Measurements from ENCODE around the gene GNGT1.

GNGT1 gene

DNA sequence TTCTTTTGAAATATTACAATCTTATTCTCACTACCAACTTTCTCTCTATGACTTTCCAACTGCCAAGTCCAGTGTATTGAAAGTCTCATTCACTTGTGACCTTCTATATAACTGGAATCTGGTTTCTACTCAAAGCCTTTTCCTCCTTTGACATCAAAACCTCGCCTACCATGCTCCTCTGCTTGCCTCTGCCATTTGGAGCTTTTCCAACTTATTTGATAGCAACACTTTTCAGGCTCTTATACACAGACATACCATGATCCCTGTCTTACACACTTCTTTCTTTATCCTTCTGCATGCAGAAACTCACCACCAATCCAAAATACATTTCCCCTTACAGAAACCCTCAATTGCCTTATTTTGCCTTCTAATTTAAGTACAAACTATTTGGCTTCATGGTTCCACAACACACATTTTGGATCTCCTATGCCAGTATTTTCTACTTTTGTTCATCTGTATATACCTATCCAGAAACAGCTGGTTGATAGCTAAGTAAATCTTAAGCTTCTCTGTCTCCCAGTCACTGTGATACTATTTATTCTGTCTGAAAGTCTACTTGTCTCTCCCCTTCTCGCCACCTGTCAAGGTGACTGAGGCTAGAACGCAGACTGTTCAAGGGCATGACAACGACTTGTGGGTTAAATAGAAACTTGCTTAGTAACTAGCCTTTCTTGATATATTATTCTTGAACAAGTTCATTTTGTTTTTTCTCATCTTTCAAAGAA, 37.6 kb downstream of the GNGT1 start:
- DNase-seq (ENCODE audit: low read depth in 2 of 2), result no peak

DNA sequence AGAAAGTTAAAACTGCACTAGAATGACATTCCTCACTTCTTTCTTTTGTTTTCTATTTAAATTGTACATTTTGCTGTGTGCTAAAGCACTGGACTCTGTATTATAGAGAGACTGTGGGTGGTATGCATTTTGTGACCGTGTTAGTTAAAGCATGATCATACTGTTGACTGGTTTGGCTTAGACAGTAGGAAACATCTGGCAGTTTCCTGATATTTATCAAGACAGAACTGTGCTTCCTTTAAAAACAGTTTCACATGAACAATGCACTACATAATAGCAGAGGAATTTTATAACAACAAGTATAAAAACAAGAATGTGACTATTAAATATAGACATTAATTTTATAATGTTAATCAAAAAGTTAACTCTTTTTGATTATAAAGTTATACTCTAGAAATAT, 38.3 kb downstream of the GNGT1 start:
- DNase-seq (ENCODE audit: low read depth in 2 of 2), result no peak

- DNase-seq (ENCODE audit: low read depth in 2 of 2), result no peak
Observed at GRCh38 chr7:93945083-93945482, 38.7 kb downstream of the GNGT1 start.

GRCh38 chr7:93945756-93946535, 39.6 kb downstream of the GNGT1 start:
- no peak for DNase-seq (ENCODE audit: low read depth in 2 of 2)

- DNase-seq (ENCODE audit: low read depth in 2 of 2), result no peak
Observed at GRCh38 chr7:93948106-93948505, 41.7 kb downstream of the GNGT1 start.

DNA sequence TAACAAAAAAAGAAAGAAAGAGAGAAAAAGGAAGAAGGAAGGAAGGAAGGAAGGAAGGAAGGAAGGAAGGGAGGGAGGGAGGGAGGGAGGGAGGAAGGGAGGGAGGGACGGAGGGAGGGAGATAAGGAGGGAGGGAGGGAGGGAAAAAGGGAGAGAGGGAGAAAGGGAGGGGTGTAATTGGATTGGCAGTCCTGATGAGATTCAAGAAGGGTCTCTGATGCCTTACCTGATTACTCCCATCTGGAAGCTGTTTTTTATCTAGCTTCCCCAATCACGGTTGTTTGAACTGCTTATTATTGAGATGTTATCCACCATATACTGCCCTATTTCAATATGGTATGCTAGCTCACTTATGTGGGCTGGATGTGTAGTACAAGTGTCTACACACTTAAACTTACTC, 42.5 kb downstream of the GNGT1 start:
- no peak for DNase-seq (ENCODE audit: low read depth in 2 of 2)

GRCh38 chr7:93949423-93949822, 43.1 kb downstream of the GNGT1 start:
- DNase-seq (ENCODE audit: low read depth in 2 of 2), result no peak

DNA sequence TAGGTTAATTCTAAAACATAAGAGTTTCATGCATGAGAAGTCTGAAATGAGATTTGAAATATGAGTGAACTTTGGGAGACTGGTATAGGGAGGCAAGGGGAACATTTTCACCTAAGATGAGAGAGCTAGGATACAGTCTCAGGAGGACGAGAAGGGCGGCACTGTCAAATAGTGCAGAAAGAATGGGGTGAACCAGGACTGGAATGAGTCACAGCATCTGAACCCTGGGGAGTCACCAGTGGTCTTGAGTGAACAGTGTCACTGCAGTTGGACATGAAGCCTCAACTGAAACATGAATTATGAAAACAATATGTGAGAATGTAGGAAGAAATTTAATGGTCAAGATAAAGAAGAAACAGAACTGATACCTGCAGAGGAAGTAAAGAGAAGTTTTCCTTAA, 48.9 kb downstream of the GNGT1 start:
- no peak for DNase-seq (ENCODE audit: low read depth in 2 of 2)

DNA sequence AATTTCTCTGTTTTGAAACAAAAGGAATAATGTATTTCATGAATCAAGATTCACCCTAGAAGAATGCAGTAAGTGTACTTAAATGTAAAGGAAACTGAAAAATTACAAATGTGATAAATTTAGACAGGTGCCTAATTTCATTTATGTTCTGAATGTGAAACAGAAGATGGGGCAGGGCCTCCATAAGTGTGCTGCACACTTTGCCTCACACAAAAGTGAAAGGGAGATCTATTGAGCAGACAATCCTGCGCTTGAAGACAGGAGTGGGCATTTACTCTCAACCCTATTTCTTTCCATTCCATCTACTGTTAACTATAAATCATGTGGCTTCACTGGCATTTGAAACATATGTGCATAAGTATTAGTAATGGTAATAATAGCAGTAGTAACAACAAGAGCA, 51.4 kb downstream of the GNGT1 start:
- DNase-seq (ENCODE audit: low read depth in 2 of 2), result no peak

DNA sequence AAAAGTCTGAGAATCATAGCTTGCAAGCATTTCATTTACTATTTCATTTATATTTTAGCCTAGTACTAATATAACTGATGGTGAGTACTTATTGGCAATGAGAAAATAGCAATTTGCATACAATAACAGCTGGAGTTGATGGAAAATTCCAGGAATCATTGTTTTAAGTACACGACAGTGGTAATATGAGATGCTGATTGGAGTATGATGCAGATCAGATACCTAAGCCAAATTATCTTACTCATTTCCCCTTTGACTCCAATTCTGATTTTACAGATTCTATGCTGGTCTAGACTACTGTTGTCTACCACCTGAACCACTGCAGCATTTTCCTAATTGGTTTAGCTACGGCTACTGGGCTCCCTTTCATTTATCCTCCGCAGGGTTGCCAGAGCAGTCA, 51.8 kb downstream of the GNGT1 start:
- no peak for DNase-seq (ENCODE audit: low read depth in 2 of 2)

DNA sequence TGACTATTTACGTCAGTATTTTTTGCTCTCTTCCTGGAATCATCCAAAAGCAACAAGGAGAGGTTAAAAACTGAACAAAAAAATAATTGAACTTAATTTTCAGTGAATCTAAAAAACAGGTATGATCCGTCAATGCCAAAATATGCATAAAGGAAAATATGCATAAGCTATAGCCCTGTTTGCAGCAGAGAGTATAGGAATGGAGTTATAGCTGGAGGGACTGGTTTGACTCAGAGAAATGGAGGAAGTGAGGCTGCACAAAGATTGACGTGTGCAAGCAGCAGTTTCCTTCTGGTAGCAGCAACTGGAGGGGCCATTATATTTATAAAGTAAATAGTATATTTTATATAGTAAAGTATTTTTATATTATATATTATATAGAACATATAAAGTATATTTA, 52.3 kb downstream of the GNGT1 start:
- DNase-seq (ENCODE audit: low read depth in 2 of 2), result no peak

Measured in stimulated activated CD8-positive, alpha-beta memory T cell treated with anti-CD3 and anti-CD28 coated beads, Interleukin-15, amount 100 ng/mL, for 4 hours (primary cell).